OCI-LY1 (cell line): Measurements from ENCODE around the gene KDM2A.
"Not testable (repeated sequence)": the region's sequence is repeated elsewhere in the genome, so short reads cannot be mapped to it uniquely, and the experiment has no call there.

ENCODE experiments used
- H2AFZ ChIP-seq: fragments of 200-600 bp; sonication (generic), shearing (Covaris generic); 2 replicates; pipeline ENCODE4 v1.6.0; 2014; ENCODE audit warnings: antibody characterized with exemption, mild to moderate bottlenecking, low read length
- H3F3A ChIP-seq: fragments of 200-600 bp; sonication (generic), shearing (Covaris generic); 2 replicates; pipeline ENCODE4 v1.6.0; 2014; ENCODE audit warnings: mild to moderate bottlenecking, antibody characterized with exemption, low read length, moderate library complexity; ENCODE audit not compliant: insufficient read depth
- H3K27ac ChIP-seq: fragments of 200-600 bp; sonication (generic); 2 replicates; pipeline ENCODE4 v1.5.1; 2014; ENCODE audit warnings: low read length, mixed run types, mild to moderate bottlenecking, low read depth; ENCODE audit not compliant: poor library complexity, severe bottlenecking
- H3K27me3 ChIP-seq: fragments of 200-600 bp; sonication (generic); 2 replicates; pipeline ENCODE4 v1.6.0; 2014; ENCODE audit warnings: antibody characterized with exemption, mild to moderate bottlenecking, low read length, moderate library complexity; ENCODE audit not compliant: insufficient read depth
- H3K36me3 ChIP-seq: fragments of 200-600 bp; sonication (generic); 2 replicates; pipeline ENCODE4 v1.6.1; 2014; ENCODE audit warnings: mild to moderate bottlenecking, antibody characterized with exemption, low read length, moderate library complexity, mixed read lengths; ENCODE audit not compliant: insufficient read depth
- H3K4me1 ChIP-seq: fragments of 200-600 bp; sonication (generic); 2 replicates; pipeline ENCODE4 v1.5.1; 2014; ENCODE audit warnings: mild to moderate bottlenecking, low read length, moderate library complexity; ENCODE audit not compliant: insufficient read depth, severe bottlenecking
- H3K4me2 ChIP-seq: fragments of 200-600 bp; sonication (generic), shearing (Covaris generic); 2 replicates; pipeline ENCODE4 v1.6.1; 2014; ENCODE audit warnings: low read length
- H3K4me3 ChIP-seq: fragments of 200-600 bp; sonication (generic); 2 replicates; pipeline ENCODE4 v1.5.1; 2014; ENCODE audit warnings: low read length, low read depth, mild to moderate bottlenecking, mixed read lengths; ENCODE audit not compliant: poor library complexity, severe bottlenecking
- H3K79me2 ChIP-seq: fragments of 200-600 bp; shearing (Covaris generic); 2 replicates; pipeline ENCODE4 v1.6.1; 2016; ENCODE audit warnings: mixed run types, low read length, mixed read lengths; ENCODE audit not compliant: insufficient read depth
- H3K9ac ChIP-seq: fragments of 200-600 bp; sonication (generic), shearing (Covaris generic); 2 replicates; pipeline ENCODE4 v1.6.1; 2014; ENCODE audit warnings: mild to moderate bottlenecking, low read length, mixed read lengths
- H3K9me2 ChIP-seq: fragments of 200-600 bp; sonication (generic), shearing (Covaris generic); 2 replicates; pipeline ENCODE4 v1.6.1; 2014; ENCODE audit warnings: low read depth, mild to moderate bottlenecking, low read length, mixed read lengths
- H3K9me3 ChIP-seq: fragments of 200-600 bp; shearing (Covaris generic); 2 replicates; pipeline ENCODE4 v1.6.1; 2014; ENCODE audit warnings: low read length, mixed read lengths
- H4K20me1 ChIP-seq: fragments of 200-600 bp; sonication (generic), shearing (Covaris generic); 2 replicates; pipeline ENCODE4 v1.6.0; 2016; ENCODE audit warnings: mild to moderate bottlenecking, low read length; ENCODE audit not compliant: insufficient read depth
- CTCF ChIP-seq: fragments of 200-600 bp; sonication (generic), shearing (Covaris generic); IDR thresholded peaks from 2 replicates; pipeline ENCODE4 v1.5.1; 2017; ENCODE audit warnings: mild to moderate bottlenecking, antibody characterized with exemption, low read length, moderate library complexity, mixed read lengths
- EZH2 ChIP-seq: fragments of 200-600 bp; sonication (generic), shearing (Covaris generic); IDR thresholded peaks from 2 replicates; pipeline ENCODE4 v1.8.0; 2017; ENCODE audit warnings: borderline replicate concordance, mixed run types, mild to moderate bottlenecking, antibody characterized with exemption, low read length, moderate library complexity, mixed read lengths

The KDM2A gene

GRCh38 chr11:67120881-67121710, 2.0 kb downstream of the KDM2A start:
- Histone ChIP-seq H3K4me1 (peaks cover 24% of the 10 kb centered on the region), H3K27ac (peak overlapping the region; percentile 70), H3K36me3 (peaks cover 19% of the 10 kb centered on the region), H3K27me3 (no peaks in the 10 kb centered on the region; the same call in 1 of the 2 replicates), H3F3A (no peaks in the 10 kb centered on the region), H4K20me1 (no peaks in the 10 kb centered on the region), H2AFZ (no peak overlapping the region), H3K9me3 (no peaks in the 10 kb centered on the region), H3K9me2 (no peaks in the 10 kb centered on the region), H3K79me2 (peaks cover 55% of the 10 kb centered on the region), H3K9ac (peak overlapping the region; percentile 94), H3K4me3 (peak overlapping the region; percentile 96), H3K4me2 (peak overlapping the region; percentile 91)
- no peak for TF ChIP-seq CTCF
- no peak for TF ChIP-seq EZH2

- H4K20me1 ChIP-seq, H3K27ac ChIP-seq: not testable (repeated sequence)
Measured at GRCh38 chr11:67123801-67124200, 4.7 kb downstream of the KDM2A start.

GRCh38 chr11:67126243-67126642, 7.2 kb downstream of the KDM2A start:
- H4K20me1 ChIP-seq, H3F3A ChIP-seq, H3K4me2 ChIP-seq, H3K9me2 ChIP-seq, H3K9me3 ChIP-seq, H2AFZ ChIP-seq, H3K27me3 ChIP-seq, H3K27ac ChIP-seq, H3K9ac ChIP-seq, H3K4me3 ChIP-seq: not testable (repeated sequence)
- Histone ChIP-seq H3K36me3 (peaks cover 43% of the 10 kb centered on the region), H3K4me1 (peaks cover 23% of the 10 kb centered on the region), H3K79me2 (peaks cover 73% of the 10 kb centered on the region)

More at GRCh38 chr11:67123801-67124200, 4.7 kb downstream of the KDM2A start:
- H3F3A ChIP-seq, H3K9me3 ChIP-seq, H3K9me2 ChIP-seq, H3K4me3 ChIP-seq, H2AFZ ChIP-seq, H3K4me2 ChIP-seq, H3K9ac ChIP-seq, H3K27me3 ChIP-seq: not testable (repeated sequence)
- Histone ChIP-seq H3K4me1 (peaks cover 18% of the 10 kb centered on the region), H3K79me2 (peaks cover 78% of the 10 kb centered on the region), H3K36me3 (peaks cover 31% of the 10 kb centered on the region)

- Histone ChIP-seq H3K27me3 (no peaks in the 10 kb centered on the region), H3K9me3 (no peaks in the 10 kb centered on the region), H3K27ac (peak overlapping the region; percentile 21), H4K20me1 (no peaks in the 10 kb centered on the region), H2AFZ (no peak overlapping the region), H3F3A (no peaks in the 10 kb centered on the region), H3K79me2 (peaks cover 70% of the 10 kb centered on the region), H3K4me3 (no peak overlapping the region), H3K4me1 (peaks cover 15% of the 10 kb centered on the region), H3K9ac (no peak overlapping the region), H3K4me2 (no peak overlapping the region), H3K9me2 (no peaks in the 10 kb centered on the region), H3K36me3 (peaks cover 50% of the 10 kb centered on the region)
- TF ChIP-seq EZH2 (no peak), CTCF (no peak)
Measured at GRCh38 chr11:67126986-67127385, 7.9 kb downstream of the KDM2A start.

- H3K9ac ChIP-seq, H3K4me1 ChIP-seq, H3K9me3 ChIP-seq, H3F3A ChIP-seq, H2AFZ ChIP-seq, H3K9me2 ChIP-seq, H3K4me3 ChIP-seq, H4K20me1 ChIP-seq, H3K27me3 ChIP-seq, H3K4me2 ChIP-seq, H3K27ac ChIP-seq: not testable (repeated sequence)
- peaks cover 41% of the 10 kb centered on the region for H3K79me2 ChIP-seq
- peaks cover 71% of the 10 kb centered on the region for H3K36me3 ChIP-seq
Measured at GRCh38 chr11:67130861-67131260, 11.8 kb downstream of the KDM2A start.
